H9 (cell line): ENCODE results near the gene TMEM97. TPM values are rescaled to one million over a fixed set of nuclear protein-coding genes. Genes with fewer than 3 reads are reported as not detected.

ENCODE experiments used
- DNase-seq: peaks from one replicate; pipeline ENCODE4 v3.0.0-alpha.2; 2017
- H2AFZ ChIP-seq: one replicate; pipeline ENCODE4 v1.6.1; 2013; ENCODE audit warnings: mild to moderate bottlenecking, low read length, control low read depth, moderate library complexity
- H2AK5ac ChIP-seq: 2 replicates; pipeline ENCODE4 v1.6.1; 2013; ENCODE audit warnings: low read length, control low read depth, mixed read lengths; ENCODE audit not compliant: insufficient read length
- H2BK120ac ChIP-seq: one replicate; pipeline ENCODE4 v1.6.1; 2013; ENCODE audit warnings: low read depth, mild to moderate bottlenecking, low read length, control low read depth, inconsistent platforms; ENCODE audit not compliant: poor library complexity, severe bottlenecking
- H2BK12ac ChIP-seq: 2 replicates; pipeline ENCODE4 v1.6.1; 2013; ENCODE audit warnings: low read length, control low read depth, mixed read lengths, low read depth; ENCODE audit not compliant: insufficient read length
- H2BK15ac ChIP-seq: 2 replicates; pipeline ENCODE4 v1.6.1; 2013; ENCODE audit warnings: low read depth, low read length, control low read depth
- H2BK20ac ChIP-seq: one replicate; pipeline ENCODE4 v1.6.1; 2013; ENCODE audit warnings: low read depth, mild to moderate bottlenecking, low read length, control low read depth, inconsistent platforms; ENCODE audit not compliant: poor library complexity, severe bottlenecking
- H2BK5ac ChIP-seq: 2 replicates; pipeline ENCODE4 v1.6.1; 2013; ENCODE audit warnings: low read length, control low read depth, mixed read lengths; ENCODE audit not compliant: insufficient read length
- H3K14ac ChIP-seq: 2 replicates; pipeline ENCODE4 v1.6.1; 2013; ENCODE audit warnings: low read length, control low read depth; ENCODE audit not compliant: insufficient read depth
- H3K18ac ChIP-seq: 2 replicates; pipeline ENCODE4 v1.6.1; 2013; ENCODE audit warnings: low read depth, mild to moderate bottlenecking, mixed read lengths, low read length, control low read depth; ENCODE audit not compliant: insufficient read length
- H3K23ac ChIP-seq: 2 replicates; pipeline ENCODE4 v1.6.1; 2013; ENCODE audit warnings: low read length, control low read depth, mixed read lengths, low read depth; ENCODE audit not compliant: insufficient read length
- H3K23me2 ChIP-seq: 2 replicates; pipeline ENCODE4 v1.6.1; 2013; ENCODE audit warnings: low read depth, mild to moderate bottlenecking, mixed read lengths, low read length, control low read depth; ENCODE audit not compliant: insufficient read length, poor library complexity, severe bottlenecking
- H3K27ac ChIP-seq: 2 replicates; pipeline ENCODE4 v1.5.1; 2013; ENCODE audit warnings: low read length, control low read depth, mixed read lengths, low read depth; ENCODE audit not compliant: insufficient read length
- H3K27me3 ChIP-seq: 2 replicates; pipeline ENCODE4 v1.6.1; 2013; ENCODE audit warnings: low read length, control low read depth, inconsistent platforms; ENCODE audit not compliant: insufficient read depth
- H3K4ac ChIP-seq: 2 replicates; pipeline ENCODE4 v1.6.1; 2013; ENCODE audit warnings: low read depth, mild to moderate bottlenecking, control low read depth, inconsistent platforms, low read length, moderate library complexity
- H3K4me1 ChIP-seq: 2 replicates; pipeline ENCODE4 v1.6.1; 2013; ENCODE audit warnings: low read length, control low read depth, inconsistent platforms; ENCODE audit not compliant: insufficient read depth
- H3K4me2 ChIP-seq: 2 replicates; pipeline ENCODE4 v1.6.1; 2013; ENCODE audit warnings: low read length, control low read depth, mixed read lengths; ENCODE audit not compliant: insufficient read length, insufficient read depth
- H3K56ac ChIP-seq: 2 replicates; pipeline ENCODE4 v1.6.1; 2013; ENCODE audit warnings: low read depth, mild to moderate bottlenecking, mixed read lengths, low read length, control low read depth; ENCODE audit not compliant: insufficient read length
- H3K79me1 ChIP-seq: 2 replicates; pipeline ENCODE4 v1.6.1; 2013; ENCODE audit warnings: low read depth, mild to moderate bottlenecking, moderate library complexity, low read length, control low read depth, inconsistent platforms; ENCODE audit not compliant: insufficient read depth, poor library complexity, severe bottlenecking
- H3K79me2 ChIP-seq: 2 replicates; pipeline ENCODE4 v1.6.1; 2013; ENCODE audit warnings: low read length, control low read depth, inconsistent platforms; ENCODE audit not compliant: insufficient read depth
- H3K9ac ChIP-seq: 2 replicates; pipeline ENCODE4 v1.6.1; 2013; ENCODE audit warnings: low read length, control low read depth, mixed read lengths; ENCODE audit not compliant: insufficient read length; ENCODE audit errors: extremely low read depth
- H3K9me3 ChIP-seq: one replicate; pipeline ENCODE4 v1.6.1; 2013; ENCODE audit warnings: low read depth, low read length, inconsistent platforms; ENCODE audit not compliant: control insufficient read depth
- H3T11ph ChIP-seq: one replicate; pipeline ENCODE4 v1.6.1; 2013; ENCODE audit warnings: mild to moderate bottlenecking, low read length, control low read depth, inconsistent platforms
- H4K20me1 ChIP-seq: one replicate; pipeline ENCODE4 v1.6.1; 2013; ENCODE audit not compliant: control insufficient read depth, insufficient read length, insufficient read depth
- H4K5ac ChIP-seq: 2 replicates; pipeline ENCODE4 v1.6.1; 2013; ENCODE audit warnings: low read depth, mild to moderate bottlenecking, mixed read lengths, low read length, control low read depth; ENCODE audit not compliant: insufficient read length
- H4K8ac ChIP-seq: replicated peaks from 2 replicates; pipeline ENCODE4 v1.6.1; 2013; ENCODE audit warnings: low read length, control low read depth, mixed read lengths, low read depth; ENCODE audit not compliant: insufficient read length
- H4K91ac ChIP-seq: 2 replicates; pipeline ENCODE4 v1.6.1; 2013; ENCODE audit warnings: low read depth, mild to moderate bottlenecking, moderate library complexity, mixed read lengths, low read length, control low read depth; ENCODE audit not compliant: insufficient read length
- H3K27ac Mint-ChIP-seq, 3 experiments: 2 replicates in 2 of 3; 3 replicates in 1 of 3; pipeline ENCODE4 v1.8.0; 2020 to 2021; ENCODE audit warnings: mixed read lengths in 3 of 3, mild to moderate bottlenecking in 1 of 3, moderate library complexity in 1 of 3
- H3K27me3 Mint-ChIP-seq: 2 replicates; pipeline ENCODE4 v1.8.0; 2021; ENCODE audit warnings: low read depth, mild to moderate bottlenecking, moderate library complexity, mixed read lengths
- H3K36me3 Mint-ChIP-seq, 3 experiments: 2 replicates in 2 of 3; 3 replicates in 1 of 3; pipeline ENCODE4 v1.8.0; 2020 to 2021; ENCODE audit warnings: low read depth in 3 of 3, mixed read lengths in 3 of 3; ENCODE audit not compliant: insufficient read depth in 1 of 3
- H3K4me1 Mint-ChIP-seq, 2 experiments: 2 replicates each; pipeline ENCODE4 v1.8.0; 2020; ENCODE audit warnings: mixed read lengths in 2 of 2
- H3K4me3 Mint-ChIP-seq, 2 experiments: 2 replicates in 1 of 2; 3 replicates in 1 of 2; pipeline ENCODE4 v1.8.0; 2020 to 2021; ENCODE audit warnings: mild to moderate bottlenecking in 2 of 2, mixed read lengths in 2 of 2, moderate library complexity in 1 of 2
- H3K9me3 Mint-ChIP-seq, 2 experiments: 2 replicates in 1 of 2; 3 replicates in 1 of 2; pipeline ENCODE4 v1.8.0; 2020; ENCODE audit warnings: mild to moderate bottlenecking in 2 of 2, mixed read lengths in 2 of 2, moderate library complexity in 1 of 2
- CTCF ChIP-seq: fragments of 200-600 bp; sonication (generic); conservative IDR thresholded peaks from 3 replicates; pipeline ENCODE4 v1.8.0; 2021; ENCODE audit warnings: antibody characterized with exemption, mild to moderate bottlenecking
- WGBS: extraction: QIAGEN DNeasy Blood & Tissue Kit; methylation state at CpG from one replicate; pipeline ENCODE4 v1.1.7; 2013; ENCODE audit warnings: missing lambda C conversion rate, low lambda C conversion rate, mixed read lengths; ENCODE audit not compliant: insufficient read length; ENCODE audit errors: extremely low coverage; 5-methylcytosine and 5-hydroxymethylcytosine counted together
- total RNA-seq: library from RNA; stranded (reverse); gene quantifications from 2 replicates; pipeline ENCODE4 v1.2.1, GENCODE V29; 2021

Gene TMEM97
- total RNA-seq, 1 experiment from 2014 or later, result 116 TPM

GRCh38 chr17:28343491-28343932, 24.5 kb downstream of the TMEM97 start:
- H3K56ac ChIP-seq, result no peak overlapping the region
- no peak overlapping the region for H4K8ac ChIP-seq
- H3K79me1 ChIP-seq, result no peaks in the 10 kb centered on the region
- WGBS, result no CpG with 5 or more reads among the region's 10 CpGs
- Mint-ChIP-seq H3K9me3 (no peaks in the 10 kb centered on the region), H3K27ac (no peak overlapping the region), H3K27me3 (no peaks in the 10 kb centered on the region), H3K4me3 (no peak overlapping the region), H3K36me3 (peaks cover 18 to 74% (median 64%) of the 10 kb centered on the region in 3 experiments; a peak in 6 of 7 replicates), H3K4me1 (peaks cover 16 to 17% of the 10 kb centered on the region in 2 experiments)
- H3K27me3 ChIP-seq, result no peaks in the 10 kb centered on the region
- no peaks in the 10 kb centered on the region for H3K79me2 ChIP-seq
- H4K20me1 ChIP-seq, result no peaks in the 10 kb centered on the region
- no peak overlapping the region for H2AFZ ChIP-seq
- H2BK120ac ChIP-seq, result no peak overlapping the region
- no peak overlapping the region for H3K14ac ChIP-seq
- no peak overlapping the region for H3T11ph ChIP-seq
- no peak overlapping the region for H3K23ac ChIP-seq
- H2BK20ac ChIP-seq, result no peak overlapping the region
- H2BK5ac ChIP-seq, result no peak overlapping the region
- no peak overlapping the region for H3K27ac ChIP-seq
- no peak for TF ChIP-seq CTCF
- no peaks in the 10 kb centered on the region for H3K23me2 ChIP-seq
- no peak overlapping the region for H2BK15ac ChIP-seq
- no peak overlapping the region for H3K18ac ChIP-seq
- no peaks in the 10 kb centered on the region for H3K4me1 ChIP-seq
- no peak for DNase-seq
- no peaks in the 10 kb centered on the region for H3K9me3 ChIP-seq
- no peak overlapping the region for H2AK5ac ChIP-seq
- no peak overlapping the region for H4K91ac ChIP-seq
- no peak overlapping the region for H3K4me2 ChIP-seq
- H3K4ac ChIP-seq, result no peak overlapping the region
- no peak overlapping the region for H3K9ac ChIP-seq
- no peak overlapping the region for H2BK12ac ChIP-seq
- no peak overlapping the region for H4K5ac ChIP-seq
